ENCODE measurements around the gene PKM. TPM values are rescaled to one million over a fixed set of nuclear protein-coding genes. Genes with fewer than 3 reads are reported as not detected.

PKM gene
- polyA plus RNA-seq, 1 experiment = 2,533 TPM

GRCh38 chr15:72189250-72189902 is 41.6 kb downstream of the PKM start:
- ChIA-PET CTCF (no interaction called here), POLR2A (no interaction called here)
- no peak for TF ChIP-seq CTCF (IDR thresholded peaks at IDR 0.05; ENCODE audit: insufficient read depth, low read depth, low read length)
- Histone ChIP-seq H3K4me3 (ENCODE audit: low read depth, low read length) (no peak overlapping the region), H3K27me3 (ENCODE audit: control insufficient read depth, insufficient read depth, low read length) (peaks cover 3% of the 10 kb centered on the region), H3K36me3 (ENCODE audit: control insufficient read depth, insufficient read depth, low read length) (no peaks in the 10 kb centered on the region)
- no peak for DNase-seq (ENCODE audit: low read depth)

- CTCF ChIA-PET = interaction anchor here (1.2 kb wide), 1 partner anchor 8 kb away, joined by 3 read pairs; no protein-coding TSS in a partner anchor
- no peak for TF ChIP-seq CTCF (IDR thresholded peaks at IDR 0.05; ENCODE audit: insufficient read depth, low read depth, low read length)
- no peak for DNase-seq (ENCODE audit: low read depth)
- Histone ChIP-seq H3K4me3 (ENCODE audit: low read depth, low read length) (peak overlapping the region; percentile 24), H3K36me3 (ENCODE audit: control insufficient read depth, insufficient read depth, low read length) (no peaks in the 10 kb centered on the region), H3K27me3 (ENCODE audit: control insufficient read depth, insufficient read depth, low read length) (peaks cover 11% of the 10 kb centered on the region)
- POLR2A ChIA-PET = no interaction called here
Observed at GRCh38 chr15:72184165-72184811, 46.7 kb downstream of the PKM start.

GRCh38 chr15:72183781-72184164 is 47.2 kb downstream of the PKM start:
- H3K4me3 ChIP-seq (ENCODE audit: low read depth, low read length) = peak overlapping the region; percentile 24; the same call in 1 of the 2 replicates
- no peaks in the 10 kb centered on the region for H3K36me3 ChIP-seq (ENCODE audit: control insufficient read depth, insufficient read depth, low read length)
- peaks cover 11% of the 10 kb centered on the region for H3K27me3 ChIP-seq (ENCODE audit: control insufficient read depth, insufficient read depth, low read length)
- ChIA-PET CTCF (interaction anchor here (1.2 kb wide), 1 partner anchor 9 kb away, joined by 3 read pairs; no protein-coding TSS in a partner anchor), POLR2A (no interaction called here)
- no peak for TF ChIP-seq CTCF (IDR thresholded peaks at IDR 0.05; ENCODE audit: insufficient read depth, low read depth, low read length)
- DNase-seq (ENCODE audit: low read depth) = no peak

GRCh38 chr15:72182673-72183072 is 48.3 kb downstream of the PKM start:
- POLR2A ChIA-PET = no interaction called here

More at GRCh38 chr15:72182673-72183072, 48.3 kb downstream of the PKM start:
- peaks cover 11% of the 10 kb centered on the region for H3K27me3 ChIP-seq (ENCODE audit: control insufficient read depth, insufficient read depth, low read length)
- no peak for TF ChIP-seq CTCF (IDR thresholded peaks at IDR 0.05; ENCODE audit: insufficient read depth, low read depth, low read length)
- no peaks in the 10 kb centered on the region for H3K36me3 ChIP-seq (ENCODE audit: control insufficient read depth, insufficient read depth, low read length)
- CTCF ChIA-PET = interaction anchor here (1.4 kb wide), 1 partner anchor 27 kb away, joined by 4 read pairs; no protein-coding TSS in a partner anchor
- no peak for DNase-seq (ENCODE audit: low read depth)
- no peak overlapping the region for H3K4me3 ChIP-seq (ENCODE audit: low read depth, low read length)

All from BJ (cell line).